Glomerular endothelial cell (primary cell): Measurements from ENCODE around the gene SPAG8. TPM values are rescaled to one million over a fixed set of nuclear protein-coding genes. Genes with fewer than 3 reads are reported as not detected.

Source experiments
- DNase-seq: peaks from one replicate; pipeline ENCODE4 v3.0.0-alpha.2; 2011; ENCODE audit warnings: low read depth, low spot score; ENCODE audit errors: extremely low read depth
- total RNA-seq: library from RNA; depleted of rRNA; stranded (reverse); fragments of >200 nt; gene quantifications from 2 replicates; pipeline ENCODE4 v1.2.3, GENCODE V29; 2015

The SPAG8 gene
- total RNA-seq, 1 donor from 2014 or later: not detected

GRCh38 chr9:35813434-35814105 is 1.5 kb upstream of the SPAG8 start:
- DNase-seq: no peak

DNA sequence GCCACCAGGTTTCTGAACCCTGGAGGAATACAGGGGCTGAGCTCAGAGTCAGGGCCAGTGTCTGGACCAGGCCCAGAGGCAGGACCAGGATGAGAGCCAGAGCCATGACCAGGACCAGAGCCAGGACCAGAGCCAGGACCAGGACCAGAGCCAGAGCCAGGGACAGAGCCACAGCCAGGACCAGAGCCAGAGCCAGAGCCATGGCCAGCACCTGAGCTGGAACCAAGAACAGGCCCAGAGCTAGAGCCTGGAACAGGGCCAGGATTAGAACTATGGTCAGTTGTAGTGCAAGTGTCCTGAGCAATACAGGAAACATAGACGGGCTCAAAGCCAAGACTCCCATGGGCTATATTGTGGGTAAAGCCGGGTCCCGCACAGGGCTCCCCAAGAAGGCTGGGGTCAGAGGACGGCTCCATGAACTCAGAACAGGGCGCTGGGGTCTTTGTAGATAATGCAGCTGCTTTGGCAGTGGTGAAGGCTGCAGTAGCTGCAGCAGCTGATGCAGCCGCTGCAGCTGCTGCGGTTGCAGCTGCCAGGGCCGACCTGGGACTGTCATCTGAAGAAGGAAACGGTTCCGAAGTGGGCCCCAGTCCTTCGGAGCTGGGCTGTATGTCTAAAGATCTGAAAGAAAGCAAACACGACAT is 559 bp downstream of the SPAG8 start:
- no peak for DNase-seq

DNA sequence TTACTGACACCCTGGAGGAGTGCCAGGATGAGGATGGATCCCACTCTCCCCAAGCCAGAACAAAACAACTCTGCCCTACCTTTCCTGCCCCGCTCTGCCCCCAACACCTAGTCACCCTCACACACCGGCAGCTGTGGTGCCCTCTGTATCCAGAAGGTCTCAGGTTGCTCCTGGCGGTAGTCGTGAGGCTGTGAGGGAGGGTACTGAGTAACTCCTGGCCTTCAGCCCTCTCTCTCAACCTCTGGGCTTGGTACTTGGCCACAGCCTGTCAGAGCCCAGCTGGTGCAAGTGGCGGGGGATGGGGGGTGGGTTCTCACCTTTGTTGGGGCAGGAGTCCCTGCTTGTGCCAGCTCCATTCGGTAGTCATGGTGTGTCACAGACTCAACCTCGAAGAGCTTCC is 1.9 kb downstream of the SPAG8 start:
- no peak for DNase-seq

DNA sequence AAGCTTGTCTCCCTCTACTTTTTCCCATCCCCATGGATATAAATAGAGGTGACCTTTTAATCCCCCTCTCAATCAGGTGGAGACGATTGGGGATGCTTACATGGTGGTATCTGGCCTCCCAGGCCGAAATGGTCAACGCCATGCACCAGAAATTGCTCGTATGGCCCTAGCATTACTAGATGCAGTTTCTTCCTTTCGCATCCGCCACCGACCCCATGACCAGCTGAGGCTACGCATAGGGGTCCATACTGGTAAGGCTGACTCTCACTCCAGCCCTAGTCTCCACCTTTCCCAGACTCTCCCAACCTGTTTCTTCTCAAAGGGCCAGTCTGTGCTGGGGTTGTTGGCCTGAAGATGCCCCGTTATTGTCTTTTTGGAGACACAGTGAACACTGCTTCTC is 3.6 kb downstream of the SPAG8 start:
- no peak for DNase-seq

DNA sequence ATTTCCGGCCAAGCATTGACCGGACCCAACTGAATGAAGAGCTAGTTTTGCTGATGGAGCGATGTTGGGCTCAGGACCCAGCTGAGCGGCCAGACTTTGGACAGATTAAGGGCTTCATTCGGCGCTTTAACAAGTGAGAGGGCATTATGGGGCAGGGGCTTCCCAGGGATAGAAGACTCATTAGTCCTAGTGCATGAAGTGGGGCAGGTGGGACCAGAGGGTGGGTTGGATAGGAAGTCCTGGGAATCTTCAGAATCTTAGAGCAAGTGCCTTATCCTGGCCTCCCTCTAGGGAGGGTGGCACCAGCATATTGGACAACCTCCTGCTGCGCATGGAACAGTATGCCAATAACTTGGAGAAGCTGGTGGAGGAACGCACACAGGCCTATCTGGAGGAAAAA is 6.0 kb downstream of the SPAG8 start:
- DNase-seq: no peak

GRCh38 chr9:35801328-35802128 is 10.5 kb downstream of the SPAG8 start:
- no peak for DNase-seq

GRCh38 chr9:35800530-35800929 is 11.5 kb downstream of the SPAG8 start:
- no peak for DNase-seq

GRCh38 chr9:35798658-35799374 is 13.2 kb downstream of the SPAG8 start:
- DNase-seq: no peak

DNA sequence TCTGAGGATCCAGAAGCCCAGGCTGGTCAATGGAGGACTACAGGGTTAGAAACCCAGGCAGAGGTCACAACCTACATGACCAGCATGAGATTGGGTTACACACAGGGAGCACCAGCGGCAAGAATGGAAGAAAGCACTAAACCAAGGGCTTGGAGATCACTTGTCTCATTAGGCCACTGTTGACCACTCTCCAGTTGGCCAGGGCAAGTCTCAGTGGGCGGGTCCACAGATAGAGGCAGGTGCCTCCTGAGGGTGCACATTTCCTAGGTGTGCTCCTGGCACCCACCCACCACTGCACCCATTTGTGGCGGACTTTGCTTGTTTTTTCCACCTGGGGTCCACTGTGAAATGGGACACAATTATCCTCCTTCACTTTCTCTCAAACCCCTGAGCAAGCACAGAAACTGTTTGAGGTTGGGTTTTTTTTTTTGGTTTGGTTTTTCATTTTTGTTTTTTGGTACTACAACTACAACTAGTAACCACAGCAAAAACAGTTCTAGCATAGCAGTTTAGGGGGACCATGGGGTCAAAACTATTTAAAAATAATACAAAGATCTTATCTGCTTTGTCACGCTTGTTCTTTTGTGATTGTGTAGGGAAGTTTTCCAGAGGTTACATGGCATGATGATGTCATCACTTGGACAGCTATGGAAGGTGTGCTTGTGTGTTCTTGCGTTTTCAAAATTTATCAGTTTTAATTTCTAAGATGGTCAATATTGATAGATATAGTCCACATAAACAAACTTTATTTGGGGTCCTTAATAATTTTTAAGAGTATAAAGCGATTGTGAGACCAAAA is 14.6 kb downstream of the SPAG8 start:
- DNase-seq: no peak

DNA sequence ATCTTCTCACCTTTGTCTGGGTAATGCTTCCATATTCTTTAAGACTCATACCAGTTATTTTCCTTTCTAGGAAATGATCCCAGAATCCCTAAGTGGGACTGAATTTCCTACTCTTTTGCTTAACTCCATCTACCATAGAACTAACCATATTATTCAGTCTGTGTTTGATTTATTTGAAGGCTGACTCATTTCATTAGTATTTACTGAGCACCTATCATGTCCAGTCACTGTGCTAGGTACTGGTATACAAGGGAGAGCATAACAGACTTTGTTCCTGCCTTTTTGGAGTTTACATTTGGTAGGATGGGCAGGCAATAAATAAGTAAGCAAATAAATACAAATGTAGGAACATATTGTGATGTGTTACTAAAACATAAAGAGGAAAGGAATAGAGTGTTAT is 16.4 kb downstream of the SPAG8 start:
- no peak for DNase-seq

- DNase-seq: no peak
Observed at GRCh38 chr9:35793461-35793860, 18.6 kb downstream of the SPAG8 start.

GRCh38 chr9:35792826-35793225 is 19.2 kb downstream of the SPAG8 start:
- DNase-seq: no peak

DNA sequence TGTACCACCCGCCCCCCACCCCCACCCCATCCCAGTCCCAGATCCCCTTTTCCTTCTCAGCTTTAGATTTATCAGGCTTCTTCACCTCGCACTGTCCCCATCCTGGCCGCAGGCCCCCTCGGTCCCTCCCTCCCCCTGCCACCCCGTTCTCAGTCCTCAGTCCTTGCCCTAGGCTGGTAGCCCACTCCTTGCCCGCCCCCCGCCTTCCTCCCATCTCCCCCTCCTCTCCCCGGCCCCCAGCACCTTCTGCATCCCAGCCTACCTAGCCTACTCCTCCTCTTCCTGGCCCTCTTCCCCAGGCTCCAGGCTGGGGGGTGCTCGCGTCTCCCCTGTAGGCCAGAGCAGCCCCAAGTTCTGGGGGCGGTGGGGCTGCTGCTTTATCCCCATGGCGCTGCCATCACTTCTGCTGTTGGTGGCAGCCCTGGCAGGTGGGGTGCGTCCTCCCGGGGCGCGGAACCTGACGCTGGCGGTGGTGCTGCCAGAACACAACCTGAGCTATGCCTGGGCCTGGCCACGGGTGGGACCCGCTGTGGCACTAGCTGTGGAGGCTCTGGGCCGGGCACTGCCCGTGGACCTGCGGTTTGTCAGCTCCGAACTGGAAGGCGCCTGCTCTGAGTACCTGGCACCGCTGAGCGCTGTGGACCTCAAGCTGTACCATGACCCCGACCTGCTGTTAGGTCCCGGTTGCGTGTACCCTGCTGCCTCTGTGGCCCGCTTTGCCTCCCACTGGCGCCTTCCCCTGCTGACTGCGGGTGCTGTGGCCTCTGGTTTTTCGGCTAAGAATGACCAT is 19.8 kb downstream of the SPAG8 start:
- DNase-seq: no peak

DNA sequence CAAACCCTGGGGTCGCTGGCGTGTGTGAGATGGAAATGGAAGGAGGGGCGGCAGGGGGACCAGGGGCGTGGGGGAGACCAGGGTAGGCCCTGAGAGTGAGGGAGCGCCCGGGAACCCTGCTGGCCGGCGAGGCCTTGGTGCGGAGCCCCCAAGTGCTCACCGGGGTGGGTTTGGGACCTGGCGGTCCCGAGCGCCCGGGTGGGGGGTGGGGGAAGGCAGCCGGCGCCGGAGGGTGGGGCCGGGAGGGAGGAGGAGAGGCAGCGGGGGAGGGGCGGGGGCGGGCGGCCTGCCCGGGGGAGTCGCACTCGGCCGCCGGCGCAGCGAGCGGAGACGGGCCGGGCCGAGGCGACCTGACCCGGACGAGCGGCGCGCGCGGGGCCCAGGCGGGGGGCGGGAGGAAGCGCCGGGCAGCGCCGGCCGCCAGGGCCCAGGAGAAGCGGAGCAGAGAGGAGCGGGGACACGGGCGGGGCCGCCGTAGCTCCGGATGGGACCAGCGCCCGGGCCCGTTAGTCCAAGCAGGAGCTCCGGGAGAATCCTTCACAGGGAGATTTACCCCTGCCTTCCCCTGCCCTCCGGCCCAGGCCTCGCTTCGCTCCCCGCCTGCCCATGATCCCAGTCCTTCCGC is 20.7 kb downstream of the SPAG8 start, which contains the start of gene NPR2:
Gene NPR2, plus strand, starts transcription at position 295 of the 625 bp plus-strand sequence. CDS start 818 bp downstream, outside the sequence.
- no peak for DNase-seq

- no peak for DNase-seq
Observed at GRCh38 chr9:35790385-35791296, 21.4 kb downstream of the SPAG8 start.

GRCh38 chr9:35790025-35790384 is 22.1 kb downstream of the SPAG8 start:
- no peak for DNase-seq

DNA sequence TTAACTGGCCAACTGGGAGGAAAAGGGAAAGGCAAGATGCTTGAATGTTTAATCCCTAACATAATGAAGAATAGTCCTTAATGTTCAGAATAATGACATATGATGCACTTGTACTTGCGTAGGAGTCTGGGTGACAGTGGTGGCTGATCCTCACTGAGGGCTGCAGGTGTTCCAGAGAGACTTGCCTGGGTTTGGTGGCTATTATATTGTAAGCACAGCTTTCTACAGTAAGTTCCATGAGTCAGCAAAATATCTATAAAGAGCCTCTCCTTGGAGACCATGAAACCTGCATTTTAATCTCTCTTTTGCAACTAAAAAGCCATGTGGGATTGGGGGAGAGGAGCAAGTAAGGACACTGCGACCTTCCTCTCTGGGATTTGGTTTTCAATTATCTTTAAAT is 22.5 kb downstream of the SPAG8 start:
- no peak for DNase-seq

DNA sequence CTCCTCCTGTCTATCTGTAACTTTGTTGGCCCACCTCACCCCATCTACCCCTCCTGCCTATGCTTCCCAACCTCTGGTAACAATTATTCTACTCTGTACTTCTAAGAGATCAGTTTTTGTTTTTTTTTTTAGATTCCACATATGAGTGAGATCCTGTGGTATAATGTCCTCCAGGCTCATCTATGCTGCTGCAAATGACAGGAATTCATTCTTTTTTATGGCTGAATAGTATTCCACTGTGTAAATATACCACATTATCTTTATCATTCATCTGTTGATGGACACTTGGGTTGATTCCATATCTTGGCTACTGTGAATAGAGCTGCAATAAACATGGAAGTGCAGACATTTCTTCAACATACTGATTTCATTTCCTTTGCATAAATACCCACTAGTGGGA is 28.6 kb downstream of the SPAG8 start:
- DNase-seq: no peak
